ENCODE data around the gene KLHL10.
A peak's percentile ranks its signal among the peaks of the same experiment; 100 is the strongest.

Gene KLHL10

DNA sequence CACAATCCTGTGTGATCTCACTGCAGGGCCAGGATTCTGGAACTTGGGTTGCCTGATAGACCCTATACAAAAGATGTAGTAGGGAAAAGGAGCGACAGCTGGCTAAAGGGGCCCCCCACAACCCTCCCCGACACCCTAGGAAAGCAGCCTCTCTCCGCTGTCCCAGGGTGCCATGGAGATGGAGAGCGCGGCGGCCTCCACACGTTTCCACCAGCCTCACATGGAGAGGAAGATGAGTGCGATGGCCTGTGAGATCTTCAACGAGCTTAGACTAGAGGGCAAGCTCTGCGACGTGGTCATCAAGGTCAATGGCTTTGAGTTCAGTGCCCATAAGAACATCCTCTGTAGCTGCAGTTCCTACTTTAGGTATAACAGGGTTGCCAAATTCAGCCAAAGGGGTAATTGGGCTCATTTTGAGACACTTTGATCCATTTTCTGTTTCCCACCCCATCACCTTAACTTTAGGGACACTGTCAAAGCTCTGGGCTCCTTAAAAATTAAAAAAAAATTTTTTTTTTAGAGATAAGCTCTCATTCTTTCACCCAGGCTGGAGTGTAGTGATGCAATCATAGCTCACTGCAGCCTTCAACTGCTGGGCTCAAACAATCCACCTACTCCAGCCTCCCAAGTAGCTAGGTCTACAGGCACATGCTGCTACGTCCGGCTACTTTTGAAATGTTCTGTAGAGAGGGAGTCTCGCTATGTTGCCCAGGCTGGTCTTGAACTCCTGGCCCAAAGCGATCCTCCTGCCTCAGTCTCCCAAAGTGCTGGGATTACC is at the start of gene KLHL10:
TSS of gene KLHL10 (plus strand) at position 65 of the 778 bp plus-strand sequence. CDS start at position 173, 108 bp downstream.
- DNase-seq (ENCODE audit: low read depth in 1 of 2, low spot score in 1 of 2): no peak

DNA sequence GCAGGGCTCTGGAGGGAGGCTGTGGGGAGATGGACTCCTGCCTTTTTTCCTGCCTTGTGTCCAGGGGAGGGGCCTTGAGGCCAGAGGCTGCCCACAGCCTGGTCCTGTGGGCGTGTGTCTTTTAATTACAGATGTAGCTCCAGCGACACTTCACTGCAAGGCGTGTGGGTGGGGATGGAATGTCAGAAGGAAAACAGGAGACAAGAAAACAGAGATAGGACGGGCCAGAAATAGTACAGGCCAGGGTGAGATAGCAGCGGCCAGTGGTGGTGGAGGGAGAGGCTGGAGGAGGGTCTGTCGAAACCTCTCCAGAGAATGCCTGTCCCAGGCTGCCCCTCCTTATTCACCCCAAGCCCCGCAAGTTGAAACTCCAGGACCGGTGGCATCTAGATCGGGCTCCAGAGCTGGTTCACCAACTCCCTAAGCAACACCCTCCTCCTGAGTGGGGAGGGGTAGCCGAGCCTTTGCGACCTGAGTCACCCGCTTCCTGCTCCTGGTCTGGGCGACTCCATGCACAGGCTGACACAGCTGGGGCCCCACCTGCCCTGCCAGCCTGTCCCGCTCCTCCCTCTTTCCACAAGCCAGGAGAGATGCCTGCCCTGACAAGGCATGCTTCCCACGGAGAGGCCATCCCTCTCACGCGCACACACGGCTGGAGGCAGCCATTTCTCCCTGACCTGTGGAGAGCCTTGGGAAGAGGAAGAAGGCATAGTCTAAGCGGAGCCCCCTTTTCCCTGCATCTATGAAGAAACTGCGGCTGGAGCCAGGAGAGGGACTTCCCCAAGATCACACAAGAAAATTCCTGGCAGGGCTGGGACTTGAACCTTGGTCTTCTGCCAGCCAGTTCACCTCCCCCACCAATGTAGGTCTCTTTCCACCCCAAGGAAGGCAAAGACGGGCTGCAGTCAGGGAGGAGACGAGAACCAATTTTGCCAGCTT is 44.5 kb upstream of the KLHL10 start:
- no peak for DNase-seq (ENCODE audit: low read depth in 1 of 2, low spot score in 1 of 2)

DNA sequence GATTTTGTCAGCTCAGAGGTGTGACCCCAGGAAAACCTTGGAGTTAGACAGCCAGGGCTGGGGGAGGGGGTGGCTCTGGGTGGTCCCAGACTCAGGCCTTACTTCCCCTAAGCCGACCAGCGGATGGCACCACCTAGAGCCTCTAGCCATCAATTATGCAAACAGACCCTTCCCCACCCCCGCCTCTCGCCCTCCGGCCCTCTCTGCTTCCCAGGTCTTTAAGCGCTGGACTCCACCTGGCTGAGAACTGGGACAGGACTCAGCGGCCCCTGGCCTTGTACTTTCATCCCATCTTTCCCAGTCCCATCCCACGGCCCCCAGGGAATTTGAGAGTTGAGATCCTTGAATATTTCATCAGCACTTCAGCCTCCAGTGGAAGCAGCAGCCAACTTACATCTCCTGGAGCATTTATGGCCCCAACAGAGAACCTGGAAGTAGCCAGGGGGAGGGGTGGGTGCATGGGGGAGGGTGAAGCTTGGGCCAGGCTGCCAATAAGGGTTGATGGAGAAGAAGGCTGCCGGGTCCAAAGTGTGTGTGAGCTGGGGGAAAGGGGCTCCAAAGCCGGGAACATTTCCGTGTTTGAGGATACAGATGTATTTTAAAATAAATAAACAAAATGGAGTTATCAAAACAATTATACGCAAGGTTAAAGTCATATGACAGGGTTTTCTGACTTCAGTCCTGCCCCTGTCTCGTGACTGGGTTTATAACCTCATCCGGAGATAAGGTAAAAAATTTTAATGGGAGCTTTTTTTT is 43.7 kb upstream of the KLHL10 start:
- DNase-seq (ENCODE audit: low read depth in 1 of 2, low spot score in 1 of 2): no peak

DNA sequence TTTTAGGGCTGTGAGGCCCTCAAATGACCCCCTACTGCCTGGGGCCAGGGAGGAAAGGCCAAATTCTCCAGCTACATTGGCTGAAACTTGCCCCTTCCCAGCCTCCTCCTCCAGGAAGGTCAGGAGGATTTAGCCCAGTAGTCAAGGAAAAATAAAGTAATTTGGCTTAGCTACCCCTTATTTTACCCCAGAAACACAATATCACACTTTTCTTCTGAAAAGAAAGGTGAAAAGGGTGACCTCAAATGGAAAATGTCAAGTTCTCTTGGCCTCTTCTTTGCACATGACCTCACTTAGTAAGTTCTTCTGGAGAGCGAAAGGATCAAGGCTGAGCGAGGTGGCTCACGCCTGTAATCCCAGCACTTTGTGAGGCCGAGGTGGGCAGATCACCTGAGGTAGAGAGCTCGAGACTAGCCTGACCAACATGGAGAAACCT is 43.1 kb upstream of the KLHL10 start:
- DNase-seq (ENCODE audit: low read depth in 1 of 2, low spot score in 1 of 2): no peak

DNA sequence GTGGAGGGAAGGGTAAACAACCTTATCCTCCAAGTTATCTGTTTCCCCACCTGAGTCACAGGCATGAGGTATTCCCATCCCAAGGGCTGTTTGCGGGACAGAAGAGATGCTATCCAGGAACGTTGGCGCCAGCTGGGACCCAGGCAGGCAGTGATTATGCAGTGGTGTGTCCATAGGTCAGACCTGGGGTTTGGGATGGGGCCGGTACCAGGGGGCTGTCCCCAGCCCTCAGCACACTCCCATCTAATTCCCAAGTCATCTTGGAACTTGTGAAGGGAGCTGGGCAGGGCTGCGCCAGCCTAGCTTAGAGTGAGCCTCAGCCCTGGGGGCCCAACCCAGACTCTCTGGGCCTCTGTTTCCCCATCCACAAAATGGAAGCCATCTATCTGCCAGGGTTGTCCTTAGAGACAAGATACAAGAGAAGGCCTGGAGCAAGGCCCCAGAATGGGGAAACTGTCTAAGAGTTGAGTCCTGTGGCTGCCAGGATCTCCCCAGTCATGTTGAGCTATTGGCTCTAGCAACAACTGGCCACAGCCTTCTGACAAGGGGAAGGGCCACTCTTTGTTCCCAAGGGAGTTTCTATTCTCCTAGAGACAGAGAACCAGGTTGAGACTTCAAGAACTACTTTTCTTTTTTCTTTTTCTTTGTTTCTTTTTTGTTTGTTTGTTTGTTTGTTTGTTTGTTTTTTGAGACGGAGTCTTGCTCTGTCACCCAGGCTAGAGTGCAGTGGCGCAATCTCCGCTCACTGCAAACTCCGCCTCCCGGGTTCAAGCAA is 41.3 kb upstream of the KLHL10 start:
- no peak for DNase-seq (ENCODE audit: low read depth in 1 of 2, low spot score in 1 of 2)

DNA sequence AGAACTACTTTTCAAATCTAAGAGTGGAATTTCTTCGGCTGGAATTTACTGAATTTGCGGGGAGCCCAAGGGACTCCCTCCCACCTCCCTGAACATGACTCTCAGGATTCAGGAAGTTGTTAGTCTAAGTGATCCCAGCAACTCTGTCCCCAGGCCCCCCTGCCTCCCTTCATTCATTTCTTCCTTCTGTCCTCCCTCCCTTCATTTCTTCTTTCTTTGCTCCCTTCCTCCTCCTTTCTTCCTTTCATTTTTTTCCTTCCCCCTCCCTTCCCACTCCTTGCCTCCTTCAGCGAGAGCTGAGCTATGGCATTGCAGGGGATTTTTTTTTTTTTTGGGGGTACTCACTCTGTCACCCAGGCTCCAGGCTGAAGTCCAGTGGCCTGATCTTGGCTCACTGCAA is 40.2 kb upstream of the KLHL10 start:
- no peak for DNase-seq (ENCODE audit: low read depth in 1 of 2, low spot score in 1 of 2)

DNA sequence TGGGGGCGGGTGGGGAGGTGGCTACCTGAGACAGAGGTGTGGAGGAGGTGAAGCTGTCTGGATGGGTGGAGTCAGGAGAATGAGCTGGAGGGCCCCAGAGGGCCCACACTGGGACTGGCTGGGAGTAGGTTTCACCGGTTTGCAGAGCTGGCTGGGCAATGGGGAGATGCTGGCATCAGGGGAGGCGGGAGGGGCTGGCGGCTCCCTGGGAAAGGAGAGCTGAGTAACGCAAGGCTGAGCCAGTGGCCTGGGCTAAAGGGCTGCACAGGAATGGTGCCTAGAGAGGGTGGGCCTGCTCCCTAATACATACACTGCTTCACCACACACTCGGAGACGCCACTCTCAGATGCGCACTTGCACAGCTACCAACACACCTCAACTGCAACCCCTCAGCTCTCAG is 38.3 kb upstream of the KLHL10 start:
- no peak for DNase-seq (ENCODE audit: low read depth in 1 of 2, low spot score in 1 of 2)

DNA sequence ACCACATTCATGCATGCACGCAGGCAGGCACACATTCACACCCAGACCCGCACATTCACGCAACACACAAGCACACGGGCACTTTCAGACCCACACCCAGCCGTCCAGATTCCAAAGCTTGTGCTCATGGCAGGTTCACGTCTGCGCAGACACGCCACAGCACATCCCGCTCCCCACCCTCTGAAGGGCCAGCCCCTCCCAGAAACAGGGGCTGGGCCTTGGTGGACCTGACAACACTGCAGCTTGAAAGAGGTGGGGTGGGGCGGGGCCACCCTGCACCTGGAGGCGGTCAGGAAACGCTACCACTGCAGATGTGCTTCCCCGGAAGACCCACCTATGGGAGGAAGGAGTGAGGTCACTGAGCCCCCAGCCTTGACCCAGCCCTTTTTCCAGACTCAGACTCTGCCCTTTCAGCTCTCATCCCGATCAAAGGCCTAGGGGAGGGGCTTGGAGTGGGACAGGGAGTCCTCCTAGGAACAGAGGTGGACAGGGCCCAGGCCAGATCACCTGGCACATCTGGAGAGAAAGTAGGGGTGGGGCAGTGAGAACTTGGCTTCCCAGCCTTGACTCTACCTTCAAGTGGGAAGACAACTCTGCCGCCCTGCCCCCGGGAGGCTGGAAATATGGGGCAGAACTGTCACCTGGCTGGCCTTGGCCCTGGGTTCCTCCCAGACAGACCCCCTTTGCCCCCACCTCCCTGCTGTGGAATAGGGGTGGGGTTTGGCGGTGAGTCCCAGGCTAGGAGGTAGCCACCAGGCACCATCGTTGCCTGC is 36.8 kb upstream of the KLHL10 start:
- no peak for DNase-seq (ENCODE audit: low read depth in 1 of 2, low spot score in 1 of 2)

DNA sequence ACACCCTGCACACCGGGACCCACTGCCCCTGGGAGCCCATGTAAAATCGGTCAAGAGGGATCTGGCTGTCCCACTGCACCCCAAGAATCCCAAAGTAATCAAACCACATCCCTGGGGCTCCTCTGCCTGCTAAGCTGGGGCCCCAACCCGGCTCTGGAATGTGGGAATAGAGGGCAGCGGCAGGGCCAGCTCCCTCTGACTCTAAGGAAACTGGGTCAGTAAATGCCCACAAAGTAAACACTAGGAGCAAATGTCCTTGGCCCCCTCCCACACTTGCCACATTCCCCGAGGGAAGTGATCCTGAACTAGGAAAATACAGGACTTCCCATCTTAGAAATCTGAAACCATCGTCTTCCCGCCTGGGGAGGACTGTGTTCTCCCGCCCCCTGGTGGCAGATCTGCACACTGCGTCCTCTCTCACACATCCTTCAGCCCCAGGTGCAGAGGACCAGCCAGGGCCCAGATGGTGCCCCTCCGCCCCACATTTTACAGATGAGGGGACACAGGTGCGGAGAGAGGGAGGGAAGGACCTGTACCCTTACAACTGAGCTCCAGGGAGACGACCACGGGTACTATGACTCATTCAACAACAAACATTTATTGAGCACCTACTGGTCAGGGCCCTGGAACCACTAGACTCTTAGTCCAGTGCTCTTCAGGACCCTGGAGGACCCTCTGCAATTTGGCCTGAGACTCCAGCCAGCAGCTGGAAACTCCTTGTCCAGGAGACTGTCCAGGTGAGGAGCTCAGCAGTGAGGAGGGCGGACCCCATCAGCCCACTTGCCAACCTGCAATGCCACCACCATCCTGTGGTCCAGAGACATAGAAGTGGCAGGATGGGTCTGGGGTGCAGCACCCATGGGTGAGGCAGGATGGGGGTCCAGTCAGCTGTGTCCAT is 36.0 kb upstream of the KLHL10 start:
- DNase-seq (ENCODE audit: low read depth in 1 of 2, low spot score in 1 of 2): peak; percentile 53 to 70

DNA sequence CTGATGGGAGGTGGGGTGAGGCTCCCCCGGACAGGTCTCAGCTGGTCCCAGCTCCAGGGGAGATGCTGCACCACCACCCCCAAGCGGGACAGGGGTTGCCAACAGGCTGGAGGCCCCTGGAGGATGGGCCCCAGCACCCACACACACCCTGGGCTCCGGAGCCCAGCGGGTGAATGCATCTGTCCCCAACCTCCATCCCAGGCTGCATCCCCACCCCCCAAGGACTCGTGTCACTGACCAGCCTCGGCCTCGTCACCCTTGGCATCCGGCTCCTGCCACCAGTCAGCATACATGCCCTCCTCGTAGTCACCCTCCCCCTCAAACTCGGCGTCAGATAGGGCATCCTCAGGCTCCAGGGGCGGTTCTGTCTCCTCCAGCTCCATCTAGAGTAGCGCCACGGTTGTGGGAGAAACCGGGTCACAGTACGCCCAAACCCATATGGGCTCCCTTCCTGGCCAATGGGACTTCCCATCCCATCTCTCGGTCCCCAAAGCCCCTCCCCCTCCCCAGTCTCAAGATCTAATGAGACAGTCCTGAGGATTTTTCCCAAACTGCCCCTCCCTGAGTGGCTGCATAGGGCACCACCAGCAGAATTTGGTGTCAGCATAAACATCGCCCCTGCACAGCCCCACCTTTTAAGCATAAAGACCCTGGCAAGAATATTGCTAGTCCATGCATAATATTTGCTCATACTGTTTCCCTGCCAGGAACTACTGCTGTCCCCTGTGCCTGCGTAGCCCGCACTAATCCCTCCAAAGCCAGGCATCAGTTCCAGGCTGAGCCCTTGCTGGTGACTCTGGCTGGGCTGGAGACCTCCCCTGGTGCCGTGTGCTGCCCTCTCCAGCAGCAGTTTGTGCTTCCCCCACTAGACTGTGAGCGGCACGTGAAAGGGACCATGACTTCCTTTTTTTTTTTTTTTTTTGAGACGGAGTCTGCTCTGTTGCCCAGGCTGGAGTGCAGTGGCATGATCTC is 34.3 kb upstream of the KLHL10 start:
- no peak for DNase-seq (ENCODE audit: low read depth in 1 of 2, low spot score in 1 of 2)

DNA sequence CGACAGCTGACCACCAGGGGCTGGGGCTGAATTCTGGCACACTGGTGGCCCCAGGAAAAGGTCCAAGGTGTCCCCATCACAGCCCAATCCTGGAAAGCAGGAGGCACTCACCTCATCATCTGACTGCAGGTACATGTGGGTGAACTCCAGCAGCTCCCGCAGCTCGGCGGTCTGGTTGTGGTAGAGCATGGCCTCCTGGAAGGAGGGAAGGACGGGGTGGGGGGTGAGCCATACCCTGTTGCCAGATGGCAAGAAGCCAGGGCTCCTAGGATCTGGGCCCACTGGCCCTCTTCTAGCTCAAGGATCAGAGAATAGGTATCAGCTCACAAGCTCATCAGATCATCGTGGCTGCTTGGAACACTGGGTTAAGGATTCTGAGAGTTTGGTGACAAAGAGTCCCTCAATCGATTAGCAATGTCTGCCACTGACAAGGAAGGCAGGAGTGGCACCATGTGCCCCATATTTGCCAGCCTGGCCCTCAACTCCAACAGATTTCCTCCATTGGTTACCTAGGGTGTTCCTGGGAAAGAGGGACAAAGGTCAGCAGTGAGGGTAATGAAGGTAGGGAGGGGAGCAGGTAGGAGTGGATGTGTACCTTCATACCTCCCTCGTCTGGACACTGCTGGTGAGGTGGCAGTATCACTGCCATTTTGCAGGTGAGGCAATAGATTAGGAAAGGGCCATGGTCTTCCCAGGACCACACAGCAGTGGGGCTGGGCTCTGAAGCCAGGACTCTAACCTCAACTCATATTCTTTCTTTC is 30.8 kb upstream of the KLHL10 start:
- no peak for DNase-seq (ENCODE audit: low read depth in 1 of 2, low spot score in 1 of 2)

DNA sequence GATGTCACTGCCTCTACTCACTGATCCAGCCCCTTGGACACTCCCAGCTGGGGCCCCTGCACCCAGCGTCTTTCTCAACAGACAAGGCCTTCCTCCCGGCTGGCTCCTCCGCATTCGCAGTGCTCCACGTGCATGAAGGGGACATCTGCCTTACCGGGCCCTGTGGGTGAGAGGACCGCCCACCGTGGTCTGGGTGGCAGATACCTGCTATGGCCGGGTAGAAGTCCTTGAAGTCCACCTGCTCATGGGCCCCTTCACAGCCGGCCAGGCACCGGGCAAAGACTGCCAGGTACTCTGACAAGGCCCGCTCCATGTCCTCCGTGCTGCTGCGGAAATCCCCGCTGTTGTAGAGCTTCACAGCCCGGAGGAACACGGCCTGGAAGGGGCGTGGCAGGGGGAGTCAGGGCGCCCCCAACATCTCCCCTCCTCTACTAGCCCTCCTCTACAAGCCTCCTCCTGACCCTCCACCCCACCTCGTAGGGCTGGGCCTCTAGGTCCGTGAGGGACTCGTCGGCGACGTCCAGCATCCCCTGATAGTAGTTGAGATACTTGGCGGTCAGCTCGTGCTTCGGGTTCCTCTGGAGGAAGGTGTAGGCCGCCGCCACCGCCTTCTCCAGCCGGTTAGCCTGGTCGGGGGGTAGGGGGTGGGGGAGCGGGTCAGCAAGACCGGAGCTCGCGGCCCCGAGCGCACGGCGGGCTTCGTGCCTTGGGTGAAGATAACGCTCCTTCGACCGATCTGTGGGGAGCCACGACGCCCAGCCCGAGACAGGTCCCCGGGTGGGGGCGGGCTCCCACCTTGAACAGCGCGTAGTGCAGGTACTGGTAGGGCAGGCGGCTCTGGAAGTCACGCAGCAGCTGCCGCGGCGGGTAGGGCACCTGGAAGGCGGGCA is 26.7 kb upstream of the KLHL10 start:
- no peak for DNase-seq (ENCODE audit: low read depth in 1 of 2, low spot score in 1 of 2)

DNA sequence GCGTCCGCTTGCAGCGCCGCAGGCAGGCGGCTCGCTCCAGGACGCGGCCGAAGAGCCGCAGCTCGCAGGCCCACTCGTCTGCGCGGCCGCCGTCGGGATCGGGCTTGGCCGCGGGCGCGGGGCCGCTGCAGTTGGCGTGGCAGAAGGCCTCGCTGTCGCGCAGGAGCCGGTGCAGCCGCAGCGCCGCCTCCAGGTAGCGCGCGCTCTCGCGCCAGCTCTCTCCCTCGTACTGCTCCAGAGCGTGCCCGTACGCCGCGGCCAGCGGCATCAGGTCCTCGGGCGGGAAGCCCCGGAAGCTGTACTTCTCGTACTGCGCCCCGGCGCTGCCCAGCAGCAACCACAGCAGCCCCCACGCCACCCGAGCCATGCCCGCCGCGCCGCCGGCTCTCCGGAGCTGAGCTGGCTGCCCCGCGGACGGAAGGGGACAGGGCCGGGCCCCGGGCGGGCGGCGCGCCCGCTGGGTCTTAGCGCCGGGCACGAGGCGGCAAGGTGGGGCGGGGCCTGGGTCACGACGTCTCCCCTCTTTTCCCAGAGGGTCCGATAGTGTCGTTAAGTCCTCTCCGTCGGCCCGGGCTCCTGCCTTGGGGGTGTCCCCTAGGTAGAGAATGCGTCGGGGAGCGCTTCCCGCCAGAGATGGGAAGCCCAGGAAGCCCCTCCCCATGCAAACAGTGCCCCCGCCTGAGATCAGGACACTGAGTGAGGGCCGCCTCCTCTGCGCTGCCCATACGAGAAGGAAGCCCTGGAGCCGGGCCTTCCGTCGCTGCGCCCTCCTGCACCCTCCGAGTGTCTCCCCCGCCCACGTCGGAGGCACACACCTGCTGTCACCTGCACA is 25.9 kb upstream of the KLHL10 start, which contains the start of gene P3H4:
TSS of gene P3H4 (minus strand) at position 401 of the 832 bp plus-strand sequence. CDS start at position 367, 34 bp downstream.
- peak; percentile 50 to 54 for DNase-seq (ENCODE audit: low read depth in 1 of 2, low spot score in 1 of 2)

DNA sequence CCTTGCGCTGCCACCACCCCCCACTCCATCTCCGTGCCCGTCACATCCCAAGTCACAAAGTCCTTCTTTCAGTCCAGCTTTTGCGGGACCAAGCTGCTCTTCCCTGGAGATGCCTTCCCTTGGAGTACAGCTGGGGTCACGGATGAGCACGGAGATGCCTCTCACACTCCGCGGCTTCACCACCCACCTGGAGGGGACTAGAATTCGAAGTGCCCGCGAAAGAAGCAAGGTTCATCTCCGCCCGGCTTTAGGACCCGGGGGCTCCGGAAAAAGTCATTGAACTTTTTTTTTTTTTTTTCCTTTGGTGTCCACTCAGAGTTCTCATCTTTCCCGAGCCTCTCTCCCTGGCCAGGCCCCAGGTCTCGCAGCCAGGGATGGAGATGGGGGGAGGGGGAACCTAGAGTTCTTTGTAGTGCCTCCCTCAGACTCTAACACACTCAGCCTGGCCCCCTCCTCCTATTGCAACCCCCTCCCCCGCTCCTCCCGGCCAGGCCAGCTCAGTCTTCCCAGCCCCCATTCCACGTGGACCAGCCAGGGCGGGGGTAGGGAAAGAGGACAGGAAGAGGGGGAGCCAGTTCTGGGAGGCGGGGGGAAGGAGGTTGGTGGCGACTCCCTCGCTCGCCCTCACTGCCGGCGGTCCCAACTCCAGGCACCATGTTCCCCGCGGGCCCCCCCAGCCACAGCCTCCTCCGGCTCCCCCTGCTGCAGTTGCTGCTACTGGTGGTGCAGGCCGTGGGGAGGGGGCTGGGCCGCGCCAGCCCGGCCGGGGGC is 25.1 kb upstream of the KLHL10 start, which contains the start of gene FKBP10:
TSS of gene FKBP10 (plus strand) at position 624 of the 771 bp plus-strand sequence. CDS start at position 655, 31 bp downstream.
- peak in 1 of 2 donors; percentile 17 for DNase-seq (ENCODE audit: low read depth in 1 of 2, low spot score in 1 of 2)

All from stimulated activated CD4-positive, alpha-beta T cell treated with anti-CD3 and anti-CD28 coated beads, Interleukin-15, amount 100 ng/mL, for 1 hour (primary cell).